CD4-positive, alpha-beta memory T cell (primary cell): ENCODE results near the gene SUFU. TPM values are rescaled to one million over a fixed set of nuclear protein-coding genes. Genes with fewer than 3 reads are reported as not detected.

Experiments
- CTCF ChIA-PET: fragments of 350-600 bp; sonication (Branson Sonifier 250); formaldehyde crosslinking; loops from one replicate; lab custom pipeline; 2021; ENCODE audit warnings: inconsistent platforms; ENCODE audit not compliant: partially characterized antibody; lab: Charles Lee
- POLR2A ChIA-PET: fragments of 350-600 bp; sonication (Branson Sonifier 250); formaldehyde crosslinking; loops from one replicate; lab custom pipeline; 2021; ENCODE audit not compliant: partially characterized antibody; lab: Charles Lee
- DNase-seq, 5 donors: peaks; one replicate each; pipeline versions ENCODE4 v3.0.0 to v3.0.0-alpha.2; 2020 to 2022; ENCODE audit warnings: mixed read lengths in 1 of 5
- H3K27ac ChIP-seq: one replicate; pipeline ENCODE4 v1.7.0; 2013; ENCODE audit warnings: low read depth, low read length
- H3K27me3 ChIP-seq: 2 replicates; pipeline ENCODE4 v1.7.0; 2013; ENCODE audit warnings: mild to moderate bottlenecking, low read length, moderate library complexity; ENCODE audit not compliant: insufficient read depth
- H3K36me3 ChIP-seq: 2 replicates; pipeline ENCODE4 v1.7.0; 2013; ENCODE audit warnings: mild to moderate bottlenecking, low read length, moderate library complexity; ENCODE audit not compliant: insufficient read depth
- H3K4me1 ChIP-seq: 2 replicates; pipeline ENCODE4 v1.7.0; 2013; ENCODE audit warnings: mild to moderate bottlenecking, low read length, moderate library complexity; ENCODE audit not compliant: insufficient read depth
- H3K4me3 ChIP-seq, 2 donors: one replicate each; pipeline ENCODE4 v1.7.0; 2013; ENCODE audit warnings: low read length in 2 of 2, mild to moderate bottlenecking in 1 of 2
- H3K9me3 ChIP-seq, 2 donors: one replicate each; pipeline ENCODE4 v1.7.0; 2013; ENCODE audit warnings: low read length in 2 of 2, control low read depth in 1 of 2; ENCODE audit not compliant: control insufficient read depth in 1 of 2
- H3K27ac Mint-ChIP-seq, 7 donors: one replicate each; pipeline ENCODE4 v1.8.0; 2020 to 2021; ENCODE audit warnings: mixed read lengths in 7 of 7, mild to moderate bottlenecking in 6 of 7, inconsistent platforms in 3 of 7, moderate library complexity in 3 of 7
- H3K27me3 Mint-ChIP-seq, 2 donors: one replicate each; pipeline ENCODE4 v1.8.0; 2020 to 2021; ENCODE audit warnings: mixed read lengths in 2 of 2
- H3K36me3 Mint-ChIP-seq, 2 donors: one replicate each; pipeline ENCODE4 v1.8.0; 2020 to 2021; ENCODE audit warnings: mixed read lengths in 2 of 2, inconsistent platforms in 1 of 2, mild to moderate bottlenecking in 1 of 2
- H3K4me1 Mint-ChIP-seq, 4 donors: one replicate each; pipeline ENCODE4 v1.8.0; 2020 to 2021; ENCODE audit warnings: mixed read lengths in 4 of 4, mild to moderate bottlenecking in 1 of 4
- H3K4me3 Mint-ChIP-seq, 8 donors: one replicate each; pipeline ENCODE4 v1.8.0; 2020 to 2021; ENCODE audit warnings: mixed read lengths in 8 of 8, mild to moderate bottlenecking in 7 of 8, moderate library complexity in 6 of 8, inconsistent platforms in 3 of 8
- H3K9me3 Mint-ChIP-seq, 8 donors: one replicate each; pipeline ENCODE4 v1.8.0; 2020 to 2021; ENCODE audit warnings: mixed read lengths in 8 of 8, mild to moderate bottlenecking in 5 of 8, inconsistent platforms in 3 of 8, moderate library complexity in 1 of 8
- intact Hi-C: fragments of 100-400 bp; cut with micrococcal nuclease; formaldehyde crosslinking; loops from one replicate; pipeline ENCODE4 v1.15.1; 2023
- polyA plus RNA-seq, 2 donors: library from polyadenylated mRNA; unstranded; fragments of 300-500 nt; fragmentation: Illumina TruSeq; gene quantifications; one replicate each; pipeline ENCODE4 v1.2.3, GENCODE V29; 2021
- total RNA-seq, 2 experiments: library from RNA; stranded (reverse); gene quantifications; one replicate each; pipeline ENCODE4 v1.2.3, GENCODE V29; 2021

SUFU gene
- total and polyA plus RNA-seq, 4 experiments from 2014 or later, result 2.0 to 22.0 (median 16.5) TPM

- CTCF ChIA-PET, result no interaction called here
Observed at GRCh38 chr10:102588875-102589274, 85.1 kb downstream of the SUFU start.

GRCh38 chr10:102593074-102593803, 89.5 kb downstream of the SUFU start:
- Histone ChIP-seq H3K27ac (no peak overlapping the region), H3K4me1 (no peaks in the 10 kb centered on the region), H3K4me3 (no peak overlapping the region), H3K36me3 (peaks cover 23% of the 10 kb centered on the region), H3K9me3 (no peaks in the 10 kb centered on the region), H3K27me3 (no peaks in the 10 kb centered on the region)
- H3K36me3 Mint-ChIP-seq, result peaks cover under 1 to 29% of the 10 kb centered on the region in 2 donors
- no peaks in the 10 kb centered on the region for H3K9me3 Mint-ChIP-seq
- no peak for DNase-seq
- POLR2A ChIA-PET, result no interaction called here
- no peaks in the 10 kb centered on the region for H3K27me3 Mint-ChIP-seq
- H3K27ac Mint-ChIP-seq, result no peak overlapping the region
- CTCF ChIA-PET, result interaction anchor here (3.4 kb wide), 1 partner anchor 10 kb away, joined by 21 read pairs; no protein-coding TSS in a partner anchor
- peaks cover 0 to 7% (median under 1%) of the 10 kb centered on the region in 4 donors for H3K4me1 Mint-ChIP-seq
- H3K4me3 Mint-ChIP-seq, result no peak overlapping the region
- intact Hi-C loops, result no loop called here

More at GRCh38 chr10:102588875-102589274, 85.1 kb downstream of the SUFU start:
- no peaks in the 10 kb centered on the region for H3K27me3 ChIP-seq
- POLR2A ChIA-PET, result no interaction called here
- Mint-ChIP-seq H3K4me1 (peaks cover 0 to 9% (median 2%) of the 10 kb centered on the region in 4 donors), H3K36me3 (peaks cover 0 to 5% of the 10 kb centered on the region in 2 donors), H3K27ac (no peak overlapping the region), H3K27me3 (no peaks in the 10 kb centered on the region), H3K9me3 (no peaks in the 10 kb centered on the region), H3K4me3 (no peak overlapping the region)
- no peak for DNase-seq
- no peaks in the 10 kb centered on the region for H3K4me1 ChIP-seq
- no peak overlapping the region for H3K27ac ChIP-seq
- H3K36me3 ChIP-seq, result no peaks in the 10 kb centered on the region
- intact Hi-C loops, result no loop called here
- H3K4me3 ChIP-seq, result no peak overlapping the region
- H3K9me3 ChIP-seq, result no peaks in the 10 kb centered on the region

DNA sequence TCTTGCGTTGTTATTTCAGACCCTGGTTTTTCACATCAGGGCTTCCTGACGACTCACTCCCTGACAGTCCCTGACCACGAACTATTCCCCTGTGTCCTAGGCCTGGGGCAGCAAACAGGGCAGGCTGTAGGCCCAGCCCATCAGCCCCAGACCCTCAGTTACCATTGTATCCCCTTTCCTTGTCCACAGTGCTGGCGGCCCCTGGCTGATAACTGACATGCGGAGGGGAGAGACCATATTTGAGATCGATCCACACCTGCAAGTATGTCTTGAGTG, 90.0 kb downstream of the SUFU start:
- H3K27ac ChIP-seq, result no peak overlapping the region
- H3K9me3 ChIP-seq, result no peaks in the 10 kb centered on the region
- ChIA-PET POLR2A (no interaction called here), CTCF (interaction anchor here (3.4 kb wide), 1 partner anchor 10 kb away, joined by 21 read pairs; no protein-coding TSS in a partner anchor)
- peaks cover 0 to 5% (median 0%) of the 10 kb centered on the region in 4 donors for H3K4me1 Mint-ChIP-seq
- H3K27me3 Mint-ChIP-seq, result no peaks in the 10 kb centered on the region
- H3K36me3 ChIP-seq, result peaks cover 28% of the 10 kb centered on the region
- intact Hi-C loops, result no loop called here
- peak overlapping the region in 1 of 7 donors; percentile 46 for H3K27ac Mint-ChIP-seq
- no peak for DNase-seq
- no peak overlapping the region for H3K4me3 Mint-ChIP-seq
- H3K4me3 ChIP-seq, result no peak overlapping the region
- H3K4me1 ChIP-seq, result no peaks in the 10 kb centered on the region
- H3K36me3 Mint-ChIP-seq, result peaks cover 6 to 34% of the 10 kb centered on the region in 2 donors
- H3K27me3 ChIP-seq, result no peaks in the 10 kb centered on the region
- H3K9me3 Mint-ChIP-seq, result no peaks in the 10 kb centered on the region

DNA sequence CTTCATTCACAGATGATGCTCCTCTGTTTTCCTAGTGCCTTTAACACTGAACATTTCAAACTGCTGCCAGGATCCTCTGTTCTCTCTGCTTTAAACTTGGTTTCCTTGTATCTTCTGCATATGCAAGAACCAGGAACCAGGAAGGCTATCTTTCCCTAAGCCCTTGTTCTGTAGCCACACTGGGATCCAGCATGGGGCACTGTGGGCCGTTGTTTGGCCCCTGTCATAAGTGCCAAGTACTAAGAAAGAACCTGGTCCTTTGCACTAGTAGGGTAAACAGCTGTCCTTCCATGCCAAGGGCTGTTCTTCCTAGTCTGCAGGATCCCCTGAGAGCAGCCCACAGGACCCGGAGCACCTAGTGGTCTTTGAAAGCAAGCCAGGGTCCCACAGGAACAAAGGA, 91.5 kb downstream of the SUFU start:
- Mint-ChIP-seq H3K4me1 (peaks cover 0 to 2% (median 0%) of the 10 kb centered on the region in 4 donors), H3K36me3 (peaks cover 7 to 44% of the 10 kb centered on the region in 2 donors)
- H3K36me3 ChIP-seq, result peaks cover 42% of the 10 kb centered on the region

DNA sequence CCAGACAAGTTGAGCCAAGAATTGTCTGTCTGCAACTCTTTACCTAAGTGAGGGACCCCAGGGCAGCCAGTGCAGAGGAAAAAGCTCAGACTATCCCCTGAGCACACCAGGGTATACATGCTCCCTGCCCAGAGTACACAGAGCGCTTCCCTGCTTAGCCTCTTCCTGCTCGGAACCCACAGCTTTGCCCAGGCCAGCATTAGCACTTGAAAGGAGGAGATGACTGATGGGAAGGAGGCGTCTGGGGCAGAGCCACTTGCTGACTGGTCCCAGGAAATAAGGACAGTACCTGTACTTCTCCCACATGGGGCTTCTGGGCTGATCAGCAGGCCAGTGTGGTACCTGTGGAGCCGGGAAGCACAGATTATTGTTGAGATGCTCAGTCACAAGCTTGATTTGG, 92.1 kb downstream of the SUFU start:
- ChIA-PET CTCF (interaction anchor here (0.8 to 3.4 kb wide), 12 partner anchors 8 to 117 kb away, joined by 3 to 21 read pairs (median 4); partner anchors contain the start of genes SUFU and TRIM8), POLR2A (interaction anchor here (0.5 to 1.6 kb wide), 5 partner anchors 13 to 88 kb away, joined by 3 to 5 read pairs (median 4); no protein-coding TSS in a partner anchor)
- H3K36me3 ChIP-seq, result peaks cover 48% of the 10 kb centered on the region
- no peak overlapping the region for H3K27ac ChIP-seq
- no peaks in the 10 kb centered on the region for H3K9me3 Mint-ChIP-seq
- H3K4me1 Mint-ChIP-seq, result no peaks in the 10 kb centered on the region
- no peaks in the 10 kb centered on the region for H3K9me3 ChIP-seq
- no peak overlapping the region for H3K4me3 Mint-ChIP-seq
- H3K4me3 ChIP-seq, result no peak overlapping the region
- no peaks in the 10 kb centered on the region for H3K27me3 ChIP-seq
- peak overlapping the region in 2 of 7 donors; percentile 8 to 89 for H3K27ac Mint-ChIP-seq
- peaks cover 7 to 50% of the 10 kb centered on the region in 2 donors for H3K36me3 Mint-ChIP-seq
- no peaks in the 10 kb centered on the region for H3K4me1 ChIP-seq
- intact Hi-C loops, result no loop called here
- no peak for DNase-seq
- no peaks in the 10 kb centered on the region for H3K27me3 Mint-ChIP-seq

More for the DNA sequence above, 91.5 kb downstream of the SUFU start:
- Histone ChIP-seq H3K4me3 (no peak overlapping the region), H3K4me1 (no peaks in the 10 kb centered on the region), H3K27me3 (no peaks in the 10 kb centered on the region), H3K9me3 (no peaks in the 10 kb centered on the region), H3K27ac (no peak overlapping the region)
- Mint-ChIP-seq H3K9me3 (no peaks in the 10 kb centered on the region), H3K27ac (no peak overlapping the region), H3K27me3 (no peaks in the 10 kb centered on the region), H3K4me3 (no peak overlapping the region)
- intact Hi-C loops, result no loop called here
- DNase-seq, result no peak
- CTCF ChIA-PET, result interaction anchor here (0.8 to 3.4 kb wide), 12 partner anchors 10 to 117 kb away, joined by 3 to 21 read pairs (median 4); partner anchors contain the start of genes SUFU and TRIM8
- POLR2A ChIA-PET, result interaction anchor here (0.5 to 1.6 kb wide), 3 partner anchors 12 to 88 kb away, joined by 3 to 5 read pairs (median 4); no protein-coding TSS in a partner anchor

- Histone ChIP-seq H3K4me1 (no peaks in the 10 kb centered on the region), H3K36me3 (peaks cover 54% of the 10 kb centered on the region), H3K27ac (no peak overlapping the region), H3K27me3 (no peaks in the 10 kb centered on the region), H3K4me3 (no peak overlapping the region), H3K9me3 (no peaks in the 10 kb centered on the region)
- H3K9me3 Mint-ChIP-seq, result no peaks in the 10 kb centered on the region
- no peak for DNase-seq
- peaks cover 9 to 56% of the 10 kb centered on the region in 2 donors for H3K36me3 Mint-ChIP-seq
- H3K27ac Mint-ChIP-seq, result peak overlapping the region in 2 of 7 donors; percentile 47 to 70
- H3K4me3 Mint-ChIP-seq, result no peak overlapping the region
- intact Hi-C loops, result no loop called here
- CTCF ChIA-PET, result interaction anchor here (0.9 to 2.8 kb wide), 8 partner anchors 9 to 92 kb away, joined by 3 to 9 read pairs (median 5); partner anchors contain the start of genes SUFU and TRIM8
- POLR2A ChIA-PET, result interaction anchor here (1.0 to 1.3 kb wide), 3 partner anchors 14 to 50 kb away, joined by 3 to 5 read pairs (median 4); no protein-coding TSS in a partner anchor
- no peaks in the 10 kb centered on the region for H3K27me3 Mint-ChIP-seq
- H3K4me1 Mint-ChIP-seq, result no peaks in the 10 kb centered on the region
Observed at GRCh38 chr10:102596506-102596971, 92.8 kb downstream of the SUFU start.
